PC-3 (cell line): ENCODE data around the gene LRCH1. TPM values are rescaled to one million over a fixed set of nuclear protein-coding genes. Genes with fewer than 3 reads are reported as not detected.

ENCODE experiments used
- ATAC-seq: fragments of 200-7000 bp; cut with Tn5 transposase; 2 replicates; pipeline ENCODE4 v1.9.1; 2020; ENCODE audit warnings: mild to moderate bottlenecking, moderate library complexity
- BruUV-seq: library from RNA; stranded (reverse); fragments of 400-500 nt; replicated peaks from 2 replicates; lab custom pipeline; 2021; lab: Mats Ljungman, UMichigan
- CTCF ChIA-PET: fragments of 300-600 bp; sonication (Branson Sonifier 250); formaldehyde crosslinking; loops from one replicate; lab custom pipeline; 2022; ENCODE audit warnings: antibody characterized with exemption; lab: Charles Lee
- POLR2A ChIA-PET: fragments of 300-600 bp; sonication (Branson Sonifier 250); formaldehyde crosslinking; loops from one replicate; lab custom pipeline; 2022; ENCODE audit warnings: antibody characterized with exemption; ENCODE audit not compliant: unreplicated experiment; lab: Charles Lee
- DNase-seq: peaks from one replicate; pipeline ENCODE4 v3.0.0-alpha.2; 2015
- H2AFZ ChIP-seq: fragments of 300-600 bp; sonication (generic); 2 replicates; pipeline ENCODE4 v1.6.0; 2016; ENCODE audit warnings: antibody characterized with exemption, low read length
- H3F3A ChIP-seq: fragments of 300-600 bp; sonication (generic); one replicate; pipeline ENCODE4 v1.6.0; 2017; ENCODE audit warnings: antibody characterized with exemption, low read length, control low read depth, mild to moderate bottlenecking; ENCODE audit not compliant: unreplicated experiment
- H3K27ac ChIP-seq: fragments of 300-600 bp; sonication (generic); 2 replicates; pipeline ENCODE4 v1.5.1; 2016; ENCODE audit warnings: mild to moderate bottlenecking, low read length
- H3K27me3 ChIP-seq: fragments of 300-600 bp; sonication (generic); 2 replicates; pipeline ENCODE4 v1.6.1; 2016; ENCODE audit warnings: low read length, mixed read lengths
- H3K36me3 ChIP-seq: fragments of 300-600 bp; sonication (generic); 2 replicates; pipeline ENCODE4 v1.6.1; 2016; ENCODE audit warnings: low read depth, mixed run types, low read length, mixed read lengths
- H3K4me1 ChIP-seq: fragments of 300-600 bp; sonication (generic); 2 replicates; pipeline ENCODE4 v1.5.1; 2016; ENCODE audit warnings: low read length; ENCODE audit not compliant: insufficient read depth
- H3K4me2 ChIP-seq: fragments of 300-600 bp; sonication (generic); 2 replicates; pipeline ENCODE4 v1.6.0; 2016; ENCODE audit warnings: low read length
- H3K4me3 ChIP-seq: fragments of 300-600 bp; sonication (generic); 2 replicates; pipeline ENCODE4 v1.5.1; 2016; ENCODE audit warnings: mild to moderate bottlenecking, low read length, mixed read lengths
- H3K79me2 ChIP-seq: fragments of 300-600 bp; sonication (generic); 2 replicates; pipeline ENCODE4 v1.6.1; 2017; ENCODE audit warnings: low read length, mixed read lengths
- H3K9ac ChIP-seq: fragments of 300-600 bp; sonication (generic); 2 replicates; pipeline ENCODE4 v1.6.0; 2016; ENCODE audit warnings: mild to moderate bottlenecking, low read length
- H3K9me2 ChIP-seq: fragments of 300-600 bp; sonication (generic); replicated peaks from 2 replicates; pipeline ENCODE4 v1.6.1; 2016; ENCODE audit warnings: mixed run types, low read length, mixed read lengths
- H3K9me3 ChIP-seq: fragments of 300-600 bp; sonication (generic); 2 replicates; pipeline ENCODE4 v1.6.1; 2016; ENCODE audit warnings: low read length, mixed read lengths
- H4K20me1 ChIP-seq: fragments of 300-600 bp; sonication (generic); 2 replicates; pipeline ENCODE4 v1.6.1; 2016; ENCODE audit warnings: low read length, mixed read lengths
- EZH2 ChIP-seq: fragments of 300-600 bp; sonication (generic); IDR thresholded peaks from one replicate; pipeline ENCODE4 v1.6.1; 2017; ENCODE audit warnings: antibody characterized with exemption, mild to moderate bottlenecking, low read length; ENCODE audit not compliant: unreplicated experiment
- EZH2phosphoT487 ChIP-seq: fragments of 300-600 bp; sonication (generic); IDR thresholded peaks from 2 replicates; pipeline ENCODE4 v1.6.1; 2018; ENCODE audit warnings: mild to moderate bottlenecking, antibody characterized with exemption, low read length, borderline replicate concordance
- intact Hi-C: fragments of 100-400 bp; cut with micrococcal nuclease; formaldehyde crosslinking; loops from 2 replicates; pipeline ENCODE4 v1.9.0; 2023
- total RNA-seq: library from RNA; depleted of rRNA; stranded (reverse); fragments of >200 nt; gene quantifications from 2 replicates; pipeline ENCODE4 v1.2.3, GENCODE V29; 2014
- TF ChIP-seq, protein P1 (sequence below): fragments of 300-600 bp; sonication (generic); conservative IDR thresholded peaks from 2 replicates; pipeline ENCODE4 v1.5.1; 2017; ENCODE audit warnings: antibody characterized with exemption, low read depth, mild to moderate bottlenecking, low read length

Gene LRCH1
- total RNA-seq, 1 experiment from 2014 or later = 4.3 TPM

DNA sequence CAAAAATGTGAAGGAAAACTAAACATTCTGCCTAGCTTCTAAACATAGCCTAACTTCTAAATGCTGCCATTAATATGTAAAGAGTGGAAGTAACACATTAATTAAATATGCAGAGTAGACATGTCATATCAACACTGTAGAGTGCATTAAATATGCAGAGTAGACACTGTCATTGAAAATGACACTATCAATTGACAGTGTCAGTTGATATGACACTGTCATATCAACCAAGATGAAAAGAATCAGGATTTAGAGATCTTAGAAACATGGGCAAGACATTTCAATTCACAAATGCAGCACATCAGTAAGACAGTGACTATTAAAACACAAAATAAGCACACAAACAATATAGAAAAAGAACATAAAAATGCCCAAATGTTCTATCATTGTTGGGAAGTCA lies 218.7 kb downstream of the LRCH1 start:
- DNase-seq (no peak), ATAC-seq (no peak)
- no peaks in the 10 kb centered on the region for H3K79me2 ChIP-seq
- H3F3A ChIP-seq = no peaks in the 10 kb centered on the region
- H3K4me2 ChIP-seq = no peak overlapping the region
- H3K4me1 ChIP-seq = no peaks in the 10 kb centered on the region
- no peaks in the 10 kb centered on the region for H3K9me2 ChIP-seq
- H4K20me1 ChIP-seq = no peaks in the 10 kb centered on the region
- H3K9ac ChIP-seq = no peak overlapping the region
- no peak overlapping the region for H2AFZ ChIP-seq
- H3K36me3 ChIP-seq = peaks cover 31% of the 10 kb centered on the region; the same call in 1 of the 2 replicates
- intact Hi-C loops = no loop called here
- TF ChIP-seq EZH2phosphoT487 (no peak), EZH2 (no peak)
- TF ChIP-seq, protein P1, sequence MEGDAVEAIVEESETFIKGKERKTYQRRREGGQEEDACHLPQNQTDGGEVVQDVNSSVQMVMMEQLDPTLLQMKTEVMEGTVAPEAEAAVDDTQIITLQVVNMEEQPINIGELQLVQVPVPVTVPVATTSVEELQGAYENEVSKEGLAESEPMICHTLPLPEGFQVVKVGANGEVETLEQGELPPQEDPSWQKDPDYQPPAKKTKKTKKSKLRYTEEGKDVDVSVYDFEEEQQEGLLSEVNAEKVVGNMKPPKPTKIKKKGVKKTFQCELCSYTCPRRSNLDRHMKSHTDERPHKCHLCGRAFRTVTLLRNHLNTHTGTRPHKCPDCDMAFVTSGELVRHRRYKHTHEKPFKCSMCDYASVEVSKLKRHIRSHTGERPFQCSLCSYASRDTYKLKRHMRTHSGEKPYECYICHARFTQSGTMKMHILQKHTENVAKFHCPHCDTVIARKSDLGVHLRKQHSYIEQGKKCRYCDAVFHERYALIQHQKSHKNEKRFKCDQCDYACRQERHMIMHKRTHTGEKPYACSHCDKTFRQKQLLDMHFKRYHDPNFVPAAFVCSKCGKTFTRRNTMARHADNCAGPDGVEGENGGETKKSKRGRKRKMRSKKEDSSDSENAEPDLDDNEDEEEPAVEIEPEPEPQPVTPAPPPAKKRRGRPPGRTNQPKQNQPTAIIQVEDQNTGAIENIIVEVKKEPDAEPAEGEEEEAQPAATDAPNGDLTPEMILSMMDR = no peak
- H3K9me3 ChIP-seq = no peaks in the 10 kb centered on the region
- H3K27me3 ChIP-seq = no peaks in the 10 kb centered on the region
- no peak overlapping the region for H3K4me3 ChIP-seq
- BruUV-seq = no TSS peak
- POLR2A ChIA-PET = no interaction called here
- no peak overlapping the region for H3K27ac ChIP-seq
- CTCF ChIA-PET = no interaction called here

DNA sequence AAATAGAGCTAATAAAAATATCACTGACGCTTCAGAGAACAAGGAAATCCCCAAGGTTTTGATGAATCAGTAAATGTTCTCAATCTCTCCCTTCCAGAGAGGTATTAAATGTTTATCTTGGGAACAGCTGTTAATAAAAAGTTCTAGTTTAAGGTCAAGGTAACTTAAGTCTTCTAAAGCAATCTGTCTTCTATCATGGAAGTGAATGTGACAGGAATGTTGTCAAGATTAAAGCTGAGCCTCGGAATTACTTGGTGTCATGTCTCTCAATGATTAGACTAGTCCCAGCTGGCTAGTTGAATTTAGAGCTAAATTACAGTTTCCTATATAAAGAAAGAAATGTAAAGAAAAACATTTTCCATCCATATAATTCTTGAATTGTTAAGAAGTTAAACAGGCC lies 220.6 kb downstream of the LRCH1 start:
- no peaks in the 10 kb centered on the region for H3K27me3 ChIP-seq
- TF ChIP-seq EZH2 (no peak), EZH2phosphoT487 (no peak)
- TF ChIP-seq, protein P1 = no peak
- H3K36me3 ChIP-seq = peaks cover 36% of the 10 kb centered on the region
- no peaks in the 10 kb centered on the region for H4K20me1 ChIP-seq
- H3K79me2 ChIP-seq = no peaks in the 10 kb centered on the region
- H3K9me2 ChIP-seq = no peaks in the 10 kb centered on the region
- no peak overlapping the region for H3K4me3 ChIP-seq
- ChIA-PET POLR2A (no interaction called here), CTCF (no interaction called here)
- no peak overlapping the region for H2AFZ ChIP-seq
- no peak for ATAC-seq
- DNase-seq = no peak
- H3K27ac ChIP-seq = no peak overlapping the region
- no peaks in the 10 kb centered on the region for H3F3A ChIP-seq
- peaks cover 9% of the 10 kb centered on the region for H3K4me1 ChIP-seq
- no peak overlapping the region for H3K4me2 ChIP-seq
- BruUV-seq = no TSS peak
- intact Hi-C loops = no loop called here
- H3K9me3 ChIP-seq = no peaks in the 10 kb centered on the region
- H3K9ac ChIP-seq = no peak overlapping the region

DNA sequence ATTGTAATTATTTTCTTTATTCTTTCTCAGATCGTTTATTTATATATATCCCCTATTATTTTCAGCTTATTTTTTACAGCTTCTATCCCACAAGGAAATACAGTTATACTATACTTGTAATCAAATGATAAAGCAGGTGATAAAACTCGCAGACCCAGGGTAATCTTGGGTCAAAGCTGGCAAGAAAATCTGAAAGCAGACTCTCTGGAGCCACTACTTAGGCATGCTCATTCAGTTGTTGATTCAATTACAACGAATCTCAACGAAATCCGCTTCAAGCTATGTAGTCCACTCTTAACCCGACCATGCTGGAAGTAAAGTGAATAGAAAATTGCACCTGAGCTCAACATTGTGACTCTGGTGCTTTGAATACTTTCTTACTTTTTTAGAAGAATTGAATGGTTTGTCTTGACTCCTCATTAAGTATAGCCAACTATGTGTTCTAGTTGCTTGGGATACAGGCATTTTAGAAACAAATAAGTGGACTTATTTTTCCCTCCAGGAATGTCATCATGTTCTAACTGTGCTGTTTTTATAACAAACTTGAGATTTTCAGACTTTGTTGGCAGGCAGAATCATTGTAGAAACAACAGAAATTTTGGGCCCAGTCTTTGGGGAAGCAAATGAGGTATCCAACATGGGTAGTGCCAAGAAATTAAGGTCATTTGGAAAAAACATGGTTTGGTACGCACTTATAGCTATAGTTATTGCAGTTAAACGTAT lies 222.6 kb downstream of the LRCH1 start:
- Histone ChIP-seq H3K4me3 (no peak overlapping the region), H3K79me2 (no peaks in the 10 kb centered on the region), H3K27ac (no peak overlapping the region), H3F3A (no peaks in the 10 kb centered on the region), H3K36me3 (peaks cover 39% of the 10 kb centered on the region), H3K4me1 (peaks cover 17% of the 10 kb centered on the region), H3K9me2 (no peaks in the 10 kb centered on the region), H4K20me1 (no peaks in the 10 kb centered on the region), H3K27me3 (no peaks in the 10 kb centered on the region), H2AFZ (no peak overlapping the region), H3K9me3 (no peaks in the 10 kb centered on the region), H3K9ac (no peak overlapping the region), H3K4me2 (no peak overlapping the region)
- no TSS peak for BruUV-seq
- no peak for DNase-seq
- TF ChIP-seq, protein P1 = no peak
- no peak for TF ChIP-seq EZH2
- POLR2A ChIA-PET = no interaction called here
- CTCF ChIA-PET = interaction anchor here (1.0 kb wide), 1 partner anchor 11 kb away, joined by 7 read pairs; no protein-coding TSS in a partner anchor
- intact Hi-C loops = no loop called here
- ATAC-seq = no peak
